Right atrium auricular region (tissue), 2 donors: ENCODE data around the gene SPAG16. TPM values are rescaled to one million over a fixed set of nuclear protein-coding genes. Genes with fewer than 3 reads are reported as not detected.

Experiments used
- DNase-seq: peaks from one replicate; pipeline ENCODE4 v3.0.0-alpha.2; 2019; ENCODE audit warnings: low spot score
- H3K27ac ChIP-seq, 2 donors: fragments of 200-600 bp; sonication (generic); 1 replicate in 1 of 2; 2 replicates in 1 of 2; pipeline ENCODE4 v1.5.1; 2016 to 2019
- H3K27me3 ChIP-seq, 2 donors: fragments of 200-600 bp; sonication (generic); one replicate each; pipeline versions ENCODE4 v1.5.1 to v1.6.0; 2017 to 2019
- H3K36me3 ChIP-seq: fragments of 200-600 bp; sonication (generic); one replicate; pipeline ENCODE4 v1.5.1; 2016
- H3K4me1 ChIP-seq, 2 donors: fragments of 200-600 bp; sonication (generic); one replicate each; pipeline versions ENCODE4 v1.5.1 to v1.6.0; 2017 to 2019
- H3K4me3 ChIP-seq, 2 donors: fragments of 200-600 bp; sonication (generic); 1 replicate in 1 of 2; 2 replicates in 1 of 2; pipeline ENCODE4 v1.5.1; 2017 to 2019; ENCODE audit warnings: mild to moderate bottlenecking in 1 of 2, moderate library complexity in 1 of 2
- H3K9me3 ChIP-seq, 2 donors: fragments of 200-600 bp; sonication (generic); one replicate each; pipeline ENCODE4 v1.5.1; 2019
- CTCF ChIP-seq, 2 donors: fragments of 200-600 bp; sonication (generic); IDR thresholded peaks; one replicate each; pipeline ENCODE4 v1.5.1; 2019; ENCODE audit warnings: antibody characterized with exemption in 2 of 2
- microRNA-seq, 2 donors: library from miRNA; unstranded; fragments of <30 nt; microRNA quantifications; one replicate each; pipeline ENCODE4, GENCODE V29; 2016 to 2017; ENCODE audit warnings: borderline number of aligned reads in 2 of 2, borderline replicate concordance in 1 of 2
- total RNA-seq, 2 donors: library from RNA; depleted of rRNA; stranded (reverse); fragments of >200 nt; gene quantifications; one replicate each; pipeline ENCODE4 v1.1.0, GENCODE V29; 2016

SPAG16 gene
- total RNA-seq, 2 donors from 2014 or later = 17.3 to 18.3 TPM

GRCh38 chr2:214410918-214411554 lies 1126.8 kb downstream of the SPAG16 start, which contains the start of gene VWC2L:
Gene VWC2L, plus strand, starts transcription at chr2:214411054. Its CDS starts 3,140 bp downstream, at chr2:214414194.
- Histone ChIP-seq H3K36me3 (no peaks in the 10 kb centered on the region), H3K27ac (no peak within 1 kb of the TSS), H3K27me3 (no peaks in the 10 kb centered on the region), H3K4me1 (no peaks in the 10 kb centered on the region), H3K4me3 (no peak within 1 kb of the TSS), H3K9me3 (no peaks in the 10 kb centered on the region)
- TF ChIP-seq CTCF (IDR thresholded peaks at IDR 0.05) = no peak
- peak; percentile 59 for DNase-seq

DNA sequence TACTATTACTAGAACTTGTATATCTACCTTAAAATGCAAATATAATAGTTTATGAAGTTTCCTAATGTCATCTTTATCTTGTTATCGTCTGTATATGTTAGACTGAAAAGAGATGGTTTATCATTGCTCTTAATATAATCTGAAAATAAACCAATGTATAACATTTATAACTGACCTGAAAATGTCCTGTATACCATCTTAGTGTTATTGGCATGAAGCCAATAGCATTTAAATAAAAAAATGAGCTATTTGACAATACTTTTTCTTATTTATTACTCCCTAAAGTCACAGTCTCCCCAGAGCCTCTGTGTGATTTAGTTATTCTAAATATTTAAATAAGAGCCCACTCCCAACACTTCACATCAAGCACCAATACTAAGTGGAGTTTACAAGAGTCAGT lies 1128.4 kb downstream of the SPAG16 start:
- Histone ChIP-seq H3K4me3 (no peak overlapping the region), H3K9me3 (no peaks in the 10 kb centered on the region), H3K27ac (no peak overlapping the region), H3K36me3 (no peaks in the 10 kb centered on the region), H3K4me1 (no peaks in the 10 kb centered on the region), H3K27me3 (no peaks in the 10 kb centered on the region)
- DNase-seq = no peak
- TF ChIP-seq CTCF (IDR thresholded peaks at IDR 0.05) = no peak

DNA sequence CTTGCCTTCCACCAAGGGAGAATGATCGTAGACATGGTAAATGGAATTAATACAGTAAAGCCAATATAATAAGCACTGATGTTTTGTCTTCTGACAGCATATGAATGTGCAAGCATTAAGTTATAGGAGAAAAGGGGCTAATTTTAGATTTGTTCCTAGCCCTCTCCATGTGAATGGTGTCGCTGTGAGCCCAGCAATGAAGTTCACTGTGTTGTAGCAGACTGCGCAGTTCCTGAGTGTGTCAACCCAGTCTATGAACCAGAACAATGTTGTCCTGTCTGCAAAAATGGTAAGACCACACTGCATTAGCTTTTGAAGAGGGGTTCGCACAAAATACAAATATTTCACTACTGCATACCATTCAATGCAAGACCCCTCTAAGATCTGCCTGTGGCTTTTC lies 1152.2 kb downstream of the SPAG16 start:
- Histone ChIP-seq H3K27ac (no peak overlapping the region), H3K27me3 (no peaks in the 10 kb centered on the region), H3K4me3 (no peak overlapping the region), H3K9me3 (no peaks in the 10 kb centered on the region), H3K4me1 (no peaks in the 10 kb centered on the region), H3K36me3 (no peaks in the 10 kb centered on the region)
- no peak for DNase-seq
- TF ChIP-seq CTCF (IDR thresholded peaks at IDR 0.05) = no peak

GRCh38 chr2:214450118-214450894 lies 1166.0 kb downstream of the SPAG16 start:
- H3K36me3 ChIP-seq = no peaks in the 10 kb centered on the region
- DNase-seq = no peak
- H3K9me3 ChIP-seq = no peaks in the 10 kb centered on the region
- no peaks in the 10 kb centered on the region for H3K4me1 ChIP-seq
- H3K4me3 ChIP-seq = no peak overlapping the region
- no peak for TF ChIP-seq CTCF (IDR thresholded peaks at IDR 0.05)
- H3K27me3 ChIP-seq = no peaks in the 10 kb centered on the region
- no peak overlapping the region for H3K27ac ChIP-seq

DNA sequence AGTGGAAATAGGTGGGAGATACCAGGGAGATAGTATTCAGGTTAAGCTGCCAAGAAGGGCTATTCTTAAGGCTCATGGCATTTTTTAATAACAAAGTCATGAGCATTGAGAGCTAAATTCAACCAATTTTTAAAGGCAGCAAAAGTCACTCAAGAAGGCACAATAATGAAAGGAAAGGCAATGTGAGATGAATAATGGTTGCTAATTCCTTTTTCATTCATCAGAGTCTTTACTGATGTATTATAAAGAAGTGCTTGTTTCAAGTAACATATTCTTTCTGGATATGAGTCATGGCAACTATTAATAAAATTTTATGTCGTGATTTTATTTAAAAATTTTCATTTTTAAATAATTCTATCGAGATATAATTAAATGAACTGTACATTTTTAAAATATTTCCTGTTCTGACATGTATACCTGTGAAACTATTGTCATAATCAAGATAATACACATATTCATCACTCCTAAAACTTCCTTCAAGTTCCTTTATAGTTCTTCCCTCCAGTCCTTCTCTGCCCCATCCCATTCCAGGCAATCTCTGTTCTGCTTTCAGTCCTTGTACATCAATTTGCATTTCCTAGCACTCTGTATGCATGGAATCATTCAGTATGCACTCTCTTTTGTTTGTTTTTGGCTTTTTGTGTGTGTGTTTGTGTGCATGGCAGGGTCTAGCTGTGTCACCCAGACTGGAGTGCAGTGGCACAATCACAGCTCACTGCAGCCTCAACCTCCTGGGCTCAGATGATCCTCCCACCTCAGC lies 1167.4 kb downstream of the SPAG16 start:
- no peaks in the 10 kb centered on the region for H3K27me3 ChIP-seq
- no peaks in the 10 kb centered on the region for H3K9me3 ChIP-seq
- H3K4me3 ChIP-seq = no peak overlapping the region
- DNase-seq = no peak
- no peaks in the 10 kb centered on the region for H3K4me1 ChIP-seq
- TF ChIP-seq CTCF (IDR thresholded peaks at IDR 0.05) = no peak
- no peak overlapping the region for H3K27ac ChIP-seq
- no peaks in the 10 kb centered on the region for H3K36me3 ChIP-seq

Small RNAs within 50 kb of the gene (microRNA-seq; reads per million reads assigned to microRNA genes)
- gene MIR4438 = 0 reads per million in 2 donors

Other genes starting within 250 kb of the SPAG16 start
- gene IKZF2, start 132.9 kb upstream of the SPAG16 start, total RNA-seq = 1 to 10 TPM; 6.0 to 6.5 TPM